K562 (cell line): Measurements from ENCODE around the gene KRTCAP2. TPM values are rescaled to one million over a fixed set of nuclear protein-coding genes. Genes with fewer than 3 reads are reported as not detected.

ENCODE experiments used
- AFF4 ChIP-seq: sonication (generic); formaldehyde crosslinking; IDR thresholded peaks from 2 replicates; pipeline ENCODE4 v1.8.0; 2023; ENCODE audit warnings: mild to moderate bottlenecking, missing genetic modification reagents
- CBFA2T3 ChIP-seq: fragments of 450-650 bp; IDR thresholded peaks from 2 replicates; pipeline ENCODE4 v1.6.1; 2017
- GATAD2A ChIP-seq: fragments of 450-650 bp; IDR thresholded peaks from 2 replicates; pipeline ENCODE4 v1.6.1; 2017
- IRF9 ChIP-seq: fragments of 450-650 bp; IDR thresholded peaks from 2 replicates; pipeline ENCODE4 v1.6.1; 2016; ENCODE audit warnings: missing biosample characterization, missing genetic modification characterization
- MAFG ChIP-seq: fragments of 450-650 bp; conservative IDR thresholded peaks from 2 replicates; pipeline ENCODE4 v1.6.1; 2016; ENCODE audit warnings: missing genetic modification characterization, missing compliant biosample characterization
- MAX ChIP-seq: sonication (generic); formaldehyde crosslinking; IDR thresholded peaks from 2 replicates; pipeline ENCODE4 v1.9.0; 2022; ENCODE audit warnings: mild to moderate bottlenecking, missing genetic modification reagents
- NFE2 ChIP-seq: IDR thresholded peaks from 2 replicates; pipeline ENCODE4 v1.6.1; 2014; ENCODE audit warnings: antibody characterized with exemption, low read depth
- RBM15 ChIP-seq: fragments of 200-400 bp; formaldehyde crosslinking; IDR thresholded peaks from 2 replicates; pipeline ENCODE4 v1.6.1; 2018; ENCODE audit warnings: mild to moderate bottlenecking, low read length, moderate library complexity; ENCODE audit not compliant: insufficient read depth
- SP1 ChIP-seq: sonication (generic); formaldehyde crosslinking; IDR thresholded peaks from 2 replicates; pipeline ENCODE4 v1.8.1; 2022; ENCODE audit warnings: mild to moderate bottlenecking, missing genetic modification reagents
- ZBTB49 ChIP-seq: sonication (generic); formaldehyde crosslinking; IDR thresholded peaks from 2 replicates; pipeline ENCODE4 v1.8.0; 2022; ENCODE audit warnings: missing genetic modification reagents, mild to moderate bottlenecking, borderline replicate concordance
- ZFX ChIP-seq: sonication (generic); formaldehyde crosslinking; IDR thresholded peaks from 2 replicates; pipeline ENCODE4 v1.8.0; 2022; ENCODE audit warnings: mild to moderate bottlenecking, missing genetic modification reagents, moderate library complexity
- ZNF830 ChIP-seq: fragments of 250-450 bp; sonication (Bioruptor Pico); IDR thresholded peaks from 2 replicates; pipeline ENCODE4 v1.5.0; 2021; ENCODE audit warnings: mild to moderate bottlenecking
- polyA plus RNA-seq, 8 experiments: library from polyadenylated mRNA; depleted of rRNA in 4 of 8; stranded (reverse) in 5 of 8; unstranded in 3 of 8; fragments of >200 nt; fragmentation: Nextera tagmentation in 2 of 8; fragmentation: Illumina TruSeq in 1 of 8; extraction: Ambion mirVana in 2 of 8; extraction: Trizol in 1 of 8; gene quantifications; 2 replicates each; pipeline versions ENCODE4 v1.2.1 to v1.2.3, GENCODE V29; 2011 to 2014; ENCODE audit warnings: inconsistent platforms in 1 of 8, missing spikeins in 1 of 8
- total RNA-seq, 7 experiments: library from RNA; depleted of rRNA in 6 of 7; stranded (reverse); fragments of >200 nt in 6 of 7; fragmentation: Illumina TruSeq in 2 of 7; extraction: Trizol in 2 of 7; gene quantifications; 2 replicates each; pipeline versions ENCODE4 v1.2.1 to v1.2.3, GENCODE V29; 2011 to 2021; ENCODE audit warnings: low replicate concordance in 1 of 7

The KRTCAP2 gene
- total and polyA plus RNA-seq, 9 of the 15 experiments (the other 6 are each of a cell fraction or from before 2014, with no cell fraction given), result 126 to 436 (median 244) TPM

- TF ChIP-seq AFF4 (CRISPR knock-in tag) (no peak), ZBTB49 (no peak), NFE2 (no peak), CBFA2T3 (peak; percentile 85), ZFX (CRISPR knock-in tag) (0 out of 2 replicates have a peak, but pooled peaks have one; percentile 28), ZNF830 (CRISPR knock-in tag) (no peak), MAX (CRISPR knock-in tag) (no peak), SP1 (CRISPR knock-in tag) (no peak), GATAD2A (no peak), RBM15 (no peak), IRF9 (tag) (no peak), MAFG (tag) (no peak)
Measured at GRCh38 chr1:155137154-155137949, 35.8 kb downstream of the KRTCAP2 start (continued).
